Inflammatory macrophage treated with lipopolysaccharide for 1 hour (primary cell): ENCODE measurements around the gene ALPK3.

Experiments
- DNase-seq, 2 donors: peaks; one replicate each; pipeline ENCODE4 v3.0.0-alpha.2; 2020 to 2022

Gene ALPK3

DNA sequence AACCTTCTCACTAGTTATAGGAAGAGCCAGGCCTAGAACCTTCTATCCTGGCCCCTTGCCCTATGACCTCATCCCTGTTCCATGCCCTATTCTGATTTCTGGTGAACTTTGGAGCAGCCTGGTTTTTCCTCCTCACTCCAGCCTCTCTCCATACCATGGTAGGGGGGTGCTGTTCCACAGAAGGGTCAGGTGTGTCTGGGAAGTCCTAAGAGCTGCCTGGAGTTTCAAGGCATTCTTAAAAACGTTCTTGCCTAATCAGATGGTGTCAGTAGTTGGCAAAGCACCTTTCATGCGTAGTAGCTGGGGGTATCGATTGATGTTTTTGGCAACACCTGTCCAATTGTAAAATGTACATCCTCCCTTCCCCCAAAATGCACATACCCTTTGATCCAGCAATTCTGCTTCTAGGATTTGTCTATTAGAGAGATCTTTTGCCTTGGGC is 16.8 kb upstream of the ALPK3 start:
- no peak for DNase-seq

DNA sequence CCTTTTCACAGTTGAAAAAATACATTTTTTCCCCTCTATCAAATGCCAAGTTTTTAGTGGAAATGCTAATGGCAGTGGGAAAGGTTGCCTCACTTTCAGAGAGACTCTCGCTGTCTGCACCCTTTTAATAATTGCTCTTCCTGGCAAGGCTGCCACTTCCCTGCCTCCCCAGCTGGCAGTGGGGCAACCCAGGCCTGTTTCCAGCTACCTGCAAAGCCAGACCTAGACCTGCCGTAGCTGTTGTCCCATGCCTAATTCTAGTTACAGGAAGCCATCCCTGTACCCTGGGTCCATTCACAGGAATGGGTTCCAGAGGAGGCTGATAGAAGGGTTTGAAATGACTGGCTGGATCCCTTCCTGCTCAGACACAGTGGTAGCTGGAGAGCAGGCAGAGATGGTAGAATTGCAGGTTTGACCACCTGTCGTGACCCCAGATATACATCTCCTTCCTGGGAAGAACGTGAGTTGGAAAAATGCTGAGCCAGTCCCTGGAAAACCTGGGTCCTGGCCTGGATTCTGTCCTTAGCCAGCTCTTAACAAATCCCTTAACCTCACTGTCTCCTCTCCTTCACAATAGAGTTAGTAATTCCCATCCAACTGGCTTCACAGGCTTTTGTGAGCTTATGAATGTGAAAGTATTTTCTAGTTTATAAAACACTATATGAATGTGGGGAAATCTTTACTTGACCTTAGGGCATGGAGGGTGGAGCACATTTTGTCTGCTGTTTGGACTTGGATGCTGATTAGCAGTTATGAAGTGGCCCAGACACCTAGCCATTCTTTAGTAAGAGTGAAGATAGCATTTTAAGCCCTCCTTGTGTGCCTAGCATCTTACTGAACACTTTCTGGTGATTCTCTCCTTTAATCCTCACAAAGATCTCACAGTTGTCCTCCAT is 12.9 kb upstream of the ALPK3 start:
- no peak for DNase-seq

DNA sequence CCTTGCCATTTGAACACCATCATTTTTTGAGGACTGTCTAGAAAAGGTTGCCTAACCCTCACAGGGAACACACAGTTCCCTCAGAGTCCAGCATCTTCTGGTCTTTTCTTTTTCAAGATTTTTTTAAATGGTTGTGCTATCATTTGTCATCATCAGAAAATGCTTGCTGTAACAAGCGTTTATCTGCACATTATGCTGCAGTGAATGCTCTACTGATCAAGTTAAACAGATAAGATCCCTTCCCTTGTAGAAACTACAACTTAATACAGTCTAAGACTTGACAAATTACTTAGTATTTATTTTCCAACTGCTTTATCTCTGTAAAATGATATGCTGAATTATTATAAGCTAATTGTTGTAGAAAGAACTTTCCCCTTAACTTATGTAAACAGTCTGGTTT is 11.9 kb upstream of the ALPK3 start:
- DNase-seq, result no peak

DNA sequence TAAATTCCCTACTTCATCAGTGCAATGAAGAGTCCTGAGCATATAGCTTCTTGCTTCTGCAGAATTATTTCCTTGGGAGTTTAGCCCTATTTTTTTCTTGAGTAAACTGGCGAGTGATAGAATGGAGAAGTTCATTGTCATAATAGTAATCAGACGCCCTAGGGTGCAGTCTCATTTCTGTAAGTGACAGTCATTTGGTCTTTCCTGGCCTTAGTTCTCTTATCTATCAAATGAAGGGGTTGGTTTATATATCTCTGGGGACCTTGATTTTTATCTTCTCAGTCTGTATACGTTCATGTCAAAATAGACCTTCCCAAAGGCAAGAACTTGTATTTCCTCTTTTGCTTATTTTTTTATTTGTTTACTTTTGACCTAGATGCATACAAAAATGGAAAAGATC is 9.9 kb upstream of the ALPK3 start:
- DNase-seq, result no peak

DNA sequence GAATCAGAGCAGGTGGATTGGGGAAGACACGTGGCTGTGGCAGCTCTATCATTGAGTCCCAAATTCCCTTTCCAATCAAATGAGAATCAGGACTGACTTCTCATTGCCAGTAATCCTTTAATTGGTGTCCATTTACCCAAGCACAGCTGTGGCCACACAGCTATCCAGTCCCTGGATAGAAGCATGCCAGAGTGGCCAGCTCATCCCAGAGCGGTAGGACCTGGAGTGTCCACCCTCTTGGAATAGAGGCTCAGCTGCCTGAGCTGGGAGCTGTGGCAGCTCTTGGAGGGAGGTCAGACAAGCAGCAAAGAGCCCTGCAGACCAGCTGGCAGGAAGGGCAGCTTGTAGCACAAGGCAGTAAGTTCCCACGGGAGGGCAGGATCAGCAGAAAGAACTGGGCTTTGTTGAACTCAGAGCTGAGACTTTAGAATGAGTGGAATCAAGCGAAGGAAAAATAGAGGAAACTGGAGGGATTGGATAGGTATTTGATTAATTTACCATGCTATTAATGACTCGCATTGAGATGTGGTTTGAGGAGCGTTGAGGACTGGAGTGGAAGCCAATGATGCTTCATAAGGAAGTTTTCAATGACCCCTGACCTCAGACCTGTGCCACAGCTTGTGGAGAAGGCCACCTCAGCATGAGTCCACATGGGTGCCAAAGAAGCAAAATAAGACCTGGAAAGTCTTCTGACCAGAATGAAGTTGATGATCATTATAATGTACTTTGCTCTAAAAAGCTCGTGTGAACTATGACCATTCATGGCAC is 6.9 kb upstream of the ALPK3 start:
- no peak for DNase-seq

DNA sequence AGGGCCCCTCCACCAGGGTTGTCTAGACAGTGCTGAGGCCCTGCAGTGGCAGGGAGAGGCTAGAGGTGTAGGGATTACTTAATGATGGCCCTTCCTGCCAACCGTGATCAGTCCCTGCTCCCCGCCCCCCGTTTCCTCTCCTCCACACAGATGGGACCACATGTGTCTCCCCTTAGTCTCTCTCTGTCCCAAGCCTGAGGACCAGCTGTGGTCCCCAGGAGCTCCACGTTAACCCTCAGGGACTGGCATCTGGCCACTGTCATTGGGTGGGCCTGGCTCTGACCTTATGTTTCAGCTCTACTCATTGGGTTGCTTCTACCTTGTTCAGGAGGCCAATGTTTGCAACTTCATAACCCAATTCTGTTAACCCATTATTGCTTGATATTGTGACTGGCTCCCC is 6.0 kb upstream of the ALPK3 start:
- no peak for DNase-seq

DNA sequence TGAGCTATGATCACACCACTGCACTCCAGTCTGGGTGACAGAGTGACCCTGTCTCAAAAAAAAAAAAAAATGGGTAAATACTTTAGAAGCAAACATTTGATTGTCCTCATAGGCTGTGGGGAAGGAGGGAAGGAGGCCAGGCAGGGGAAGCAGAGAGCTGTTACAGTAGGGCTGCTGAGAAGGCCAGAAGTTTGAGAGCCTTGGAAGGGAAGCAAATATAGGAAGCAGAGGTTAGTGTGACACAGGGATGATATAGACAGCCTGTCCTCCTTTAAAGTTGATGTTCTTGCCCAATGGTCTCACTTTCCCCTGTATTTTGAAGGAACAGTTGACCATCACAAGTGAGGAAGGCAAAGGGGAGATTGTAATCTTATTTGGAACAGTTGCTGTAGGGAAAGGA is 5.3 kb upstream of the ALPK3 start:
- DNase-seq, result no peak

DNA sequence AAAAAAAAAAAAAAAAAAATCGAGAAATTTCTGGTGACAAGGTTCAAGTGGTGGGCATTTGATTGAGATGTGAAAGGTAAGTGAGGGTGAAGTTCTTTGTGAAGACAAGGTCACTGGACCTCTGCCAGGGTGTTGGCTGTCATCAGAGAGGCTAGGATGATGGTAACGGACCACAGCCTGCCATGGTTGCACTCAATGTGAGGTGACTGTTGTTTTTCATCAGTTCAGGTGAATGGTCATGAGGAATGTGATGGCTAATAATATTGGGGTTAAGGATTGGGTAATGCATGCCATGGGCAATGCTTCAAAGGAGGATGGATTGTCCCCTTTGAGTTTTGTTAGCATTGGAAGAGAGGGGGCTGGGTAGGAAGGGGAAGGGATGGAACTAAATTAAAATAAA is 4.3 kb upstream of the ALPK3 start:
- no peak for DNase-seq

DNA sequence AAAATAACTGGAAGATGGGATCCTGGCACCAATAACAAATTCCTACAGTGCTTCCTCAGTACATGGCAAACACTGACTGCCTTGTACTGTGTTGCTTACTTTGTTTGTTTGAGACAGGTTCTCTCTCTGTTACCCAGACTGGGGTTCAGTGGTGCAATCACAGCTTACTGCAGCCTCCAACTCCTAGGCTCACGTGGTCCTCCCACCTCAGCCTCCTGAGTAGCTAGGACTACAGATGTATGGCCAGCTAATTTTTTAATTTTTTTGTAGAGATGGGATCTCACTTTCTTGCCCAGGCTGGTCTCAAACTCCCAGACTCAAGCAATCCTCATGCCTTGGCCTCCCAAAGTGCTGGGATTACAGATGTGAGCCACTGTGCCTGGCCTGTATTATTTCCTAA is 3.7 kb upstream of the ALPK3 start:
- no peak for DNase-seq

DNA sequence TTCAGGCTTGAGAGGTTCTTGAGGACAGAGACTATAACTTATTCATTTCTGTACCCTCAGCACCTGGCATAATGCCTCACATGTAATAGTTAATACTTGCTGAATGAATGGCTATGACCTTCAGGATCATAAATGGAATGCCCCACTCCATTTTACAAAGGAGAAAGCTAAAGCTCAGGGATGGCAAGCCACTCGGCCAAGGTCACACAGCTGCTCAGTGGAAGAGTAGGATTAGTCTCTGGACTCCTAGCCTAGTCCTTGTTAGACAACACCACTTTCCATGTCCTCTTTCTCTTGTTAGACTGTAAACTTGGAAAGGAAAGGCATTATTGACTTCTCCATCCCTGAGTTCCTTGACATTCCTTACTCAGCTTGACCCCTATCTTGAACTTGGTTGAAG is 3.2 kb upstream of the ALPK3 start:
- no peak for DNase-seq

DNA sequence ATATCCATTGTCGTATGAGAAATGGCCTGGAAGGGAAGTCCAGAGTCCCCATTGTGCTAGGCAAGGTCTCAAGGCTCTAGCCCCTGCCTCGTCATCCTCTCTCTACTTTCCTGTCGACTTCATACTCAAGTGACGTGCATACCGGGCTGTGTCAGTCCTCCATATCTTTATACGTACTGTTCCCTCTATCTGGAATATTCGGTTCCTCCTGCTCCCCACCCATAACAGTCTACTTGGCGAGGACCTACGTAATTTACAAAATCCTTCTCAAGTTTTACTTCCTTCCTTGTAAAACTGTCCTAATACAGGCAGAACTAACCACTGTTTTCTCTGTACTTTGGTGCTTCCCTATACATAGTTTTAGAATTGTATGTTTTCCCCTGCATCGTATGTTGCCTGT is 2.2 kb upstream of the ALPK3 start:
- DNase-seq, result peak in 1 of 2 donors; percentile 44

DNA sequence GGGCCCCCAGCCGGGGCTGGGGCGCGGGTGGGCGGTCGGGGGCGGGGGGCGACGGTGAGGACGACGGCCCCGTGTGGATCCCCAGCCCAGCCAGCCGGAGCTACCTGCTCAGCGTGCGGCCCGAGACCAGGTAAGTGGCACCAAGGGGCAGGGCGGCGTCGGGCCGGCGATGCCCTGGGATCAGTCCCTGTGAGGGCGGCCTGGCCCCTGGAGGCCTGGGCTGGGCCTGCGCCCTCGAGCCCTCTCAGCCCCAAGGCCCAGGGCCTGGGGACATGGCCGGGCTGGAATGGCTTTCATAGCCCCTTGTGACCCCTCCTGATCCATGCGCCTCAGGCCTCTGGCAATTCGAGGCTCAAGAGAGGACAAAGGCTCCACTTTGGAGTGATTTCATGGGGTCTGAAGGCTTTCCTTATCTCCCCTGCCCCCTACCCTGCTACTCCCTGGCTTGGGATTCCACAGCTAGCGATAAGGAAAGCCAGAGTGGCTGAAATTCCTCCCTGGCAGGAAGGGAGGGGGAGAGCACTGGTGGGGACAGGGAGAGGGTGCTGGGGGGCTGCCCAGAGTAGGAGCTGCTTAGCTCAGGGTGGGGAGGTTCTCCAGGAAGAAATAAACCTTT is 418 bp downstream of the ALPK3 start:
- no peak for DNase-seq

DNA sequence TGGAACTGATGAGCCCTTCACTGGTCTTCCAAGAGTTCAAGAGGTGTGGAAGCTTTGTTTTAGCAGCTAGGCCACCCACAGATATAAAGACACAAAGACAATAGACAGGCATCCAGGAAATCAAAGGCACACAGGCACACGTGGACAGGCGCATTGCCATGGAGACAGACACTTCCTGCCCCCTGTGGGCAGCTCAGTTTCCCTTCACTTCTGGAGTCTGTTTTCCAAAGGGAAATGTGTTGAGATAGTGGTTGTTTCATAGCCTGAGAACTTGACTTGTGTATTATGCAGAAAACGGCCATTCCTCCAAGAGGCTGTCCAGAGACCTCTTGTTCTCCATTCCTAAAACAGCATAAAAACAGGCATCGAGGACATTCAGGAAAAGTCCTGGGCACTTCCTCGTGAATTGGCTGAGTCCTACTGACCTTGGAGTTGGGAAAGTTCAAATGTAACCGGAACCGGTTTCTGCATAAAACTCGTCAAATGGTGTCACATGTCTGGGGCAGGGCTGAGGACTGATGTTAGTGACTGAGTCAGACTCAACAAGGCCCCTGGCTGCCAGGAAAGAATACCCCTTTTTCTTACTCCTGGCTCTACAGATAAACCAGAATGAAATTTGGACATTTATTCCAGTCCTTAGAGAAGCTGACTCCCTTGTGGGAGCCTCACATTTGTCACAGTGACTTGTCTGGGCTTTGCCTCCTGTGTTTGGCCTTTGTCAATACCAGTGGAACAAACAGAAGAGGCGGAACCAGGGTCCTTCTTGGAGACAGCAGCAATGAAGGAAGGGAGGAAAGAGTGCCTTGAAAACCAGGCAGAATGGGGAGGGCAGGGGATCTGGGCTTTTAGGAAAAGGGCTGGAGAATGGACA is 1.3 kb downstream of the ALPK3 start:
- DNase-seq, result no peak

DNA sequence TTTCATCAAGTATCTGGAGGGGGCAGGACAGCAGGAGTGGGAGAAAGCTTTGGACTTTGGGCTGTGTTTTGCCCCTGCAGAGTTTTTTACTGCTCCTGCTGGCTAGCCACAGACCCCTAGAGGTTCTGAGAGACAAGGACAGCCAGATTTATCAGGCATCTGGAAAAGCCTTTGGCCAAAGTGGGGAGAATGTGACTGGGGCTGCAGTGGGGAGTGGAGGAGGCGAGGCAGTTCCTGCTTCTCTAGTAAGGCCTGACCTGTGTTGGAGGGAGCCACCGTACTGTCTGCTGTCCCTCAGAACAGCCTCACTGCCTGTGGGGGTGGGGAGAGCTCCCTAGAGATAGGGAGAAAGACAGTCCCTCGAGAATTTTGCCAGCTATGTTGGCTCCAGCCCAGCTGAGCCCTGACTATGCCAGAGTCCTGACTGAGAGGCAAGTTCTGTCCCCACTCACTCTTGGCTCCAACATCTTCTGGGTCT is 2.2 kb downstream of the ALPK3 start:
- no peak for DNase-seq

DNA sequence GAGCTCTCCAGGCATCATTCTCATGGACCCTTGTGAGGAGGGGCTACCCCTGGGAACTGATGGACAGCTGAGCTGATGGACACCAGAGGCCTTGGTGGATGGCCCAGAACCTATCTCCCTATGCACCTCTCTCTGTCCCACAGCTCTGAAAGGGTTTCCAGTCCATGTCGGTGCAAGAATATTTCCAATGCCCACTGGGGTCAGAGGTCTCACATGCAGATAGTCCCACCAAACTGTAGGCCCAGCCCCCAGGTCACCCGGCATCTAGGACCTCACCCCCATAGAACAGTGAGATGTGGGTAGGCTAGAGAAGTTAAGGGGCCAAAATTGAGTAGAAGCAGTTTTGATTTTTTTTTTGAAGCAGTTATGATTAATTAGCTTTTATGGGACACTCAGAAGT is 2.6 kb downstream of the ALPK3 start:
- DNase-seq, result no peak

DNA sequence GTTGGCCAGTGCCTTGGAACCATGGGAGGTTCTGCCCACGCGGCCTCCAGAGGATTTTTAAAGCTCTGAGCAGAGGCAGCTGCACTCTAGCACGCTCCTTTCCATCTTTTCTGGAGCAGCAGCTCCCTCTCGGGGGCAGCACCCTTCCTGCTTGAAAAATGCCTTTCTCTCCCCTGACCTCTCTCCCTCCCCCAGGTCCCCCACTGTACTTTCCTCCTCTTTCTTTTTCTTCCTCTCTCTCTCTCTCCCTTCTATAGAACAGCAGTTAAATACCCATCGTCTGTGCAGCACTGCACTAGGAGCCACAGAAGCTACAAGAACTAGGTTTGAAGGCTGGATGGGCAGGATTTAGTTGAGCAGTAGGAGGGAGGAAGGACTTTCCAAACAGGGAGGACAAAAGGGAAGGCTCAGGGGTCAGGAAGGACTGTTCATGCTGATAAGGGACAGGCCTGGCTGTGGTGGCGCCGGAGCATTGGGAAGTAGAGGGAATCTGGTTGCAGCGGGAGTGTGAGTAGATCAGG is 4.4 kb downstream of the ALPK3 start:
- DNase-seq, result no peak

DNA sequence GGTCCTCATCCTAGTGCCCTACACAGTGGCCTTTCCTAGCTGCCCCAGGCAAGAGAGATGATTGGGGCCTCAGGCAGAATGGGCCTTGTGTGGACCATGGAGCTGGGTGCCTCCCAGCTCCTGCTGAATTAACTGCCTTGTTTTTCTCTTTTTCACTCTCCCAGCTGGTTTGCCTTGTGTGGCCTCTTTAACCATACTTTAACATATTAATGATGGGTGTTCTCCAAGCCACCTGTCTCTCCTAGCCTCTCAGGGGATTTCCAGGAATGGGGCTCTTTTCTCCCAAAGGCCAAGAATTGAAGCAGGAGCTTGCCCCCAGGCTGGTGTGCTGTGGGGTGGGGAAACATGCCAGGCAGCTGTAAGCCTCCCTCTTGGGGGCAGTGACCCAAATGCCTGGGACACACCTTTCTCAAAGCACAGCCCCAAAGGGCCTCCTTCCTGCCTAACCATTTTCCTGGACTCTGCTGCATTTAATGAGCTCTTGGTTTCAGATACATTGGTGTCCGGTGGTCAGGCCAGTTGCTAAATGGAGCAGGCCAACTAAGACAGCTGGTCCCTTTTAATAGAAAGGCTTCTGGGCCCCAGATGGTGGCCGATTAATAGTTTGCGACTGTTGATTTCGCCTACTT is 5.6 kb downstream of the ALPK3 start:
- DNase-seq, result no peak

DNA sequence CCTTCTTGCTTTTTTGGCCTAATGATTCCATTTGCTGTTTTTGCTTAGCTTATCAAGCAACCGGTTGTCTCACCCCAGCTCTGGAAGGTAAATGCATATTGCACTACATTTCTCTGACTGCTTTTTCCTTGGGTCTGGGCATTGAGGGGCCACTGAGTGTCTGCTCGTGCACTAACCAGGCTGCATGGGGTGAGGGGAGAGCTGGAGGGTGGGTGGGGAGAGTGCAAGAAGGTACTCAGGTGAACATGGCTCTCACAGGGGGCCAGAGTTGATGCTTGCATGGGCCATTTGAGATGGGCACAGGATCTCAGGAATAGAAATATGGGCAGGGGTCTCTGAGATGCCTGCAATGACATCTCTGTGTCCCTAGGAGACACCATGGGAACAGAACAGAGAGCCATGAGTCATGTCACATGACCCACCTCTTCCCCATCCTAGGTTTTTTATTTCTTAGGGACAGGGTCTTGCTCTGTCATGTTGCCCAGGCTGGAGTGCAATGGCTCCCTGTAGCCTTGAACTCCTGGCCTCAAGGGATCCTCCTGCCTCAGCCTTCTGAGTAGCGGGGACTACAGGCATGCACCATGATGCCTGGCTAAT is 6.2 kb downstream of the ALPK3 start:
- DNase-seq, result no peak

DNA sequence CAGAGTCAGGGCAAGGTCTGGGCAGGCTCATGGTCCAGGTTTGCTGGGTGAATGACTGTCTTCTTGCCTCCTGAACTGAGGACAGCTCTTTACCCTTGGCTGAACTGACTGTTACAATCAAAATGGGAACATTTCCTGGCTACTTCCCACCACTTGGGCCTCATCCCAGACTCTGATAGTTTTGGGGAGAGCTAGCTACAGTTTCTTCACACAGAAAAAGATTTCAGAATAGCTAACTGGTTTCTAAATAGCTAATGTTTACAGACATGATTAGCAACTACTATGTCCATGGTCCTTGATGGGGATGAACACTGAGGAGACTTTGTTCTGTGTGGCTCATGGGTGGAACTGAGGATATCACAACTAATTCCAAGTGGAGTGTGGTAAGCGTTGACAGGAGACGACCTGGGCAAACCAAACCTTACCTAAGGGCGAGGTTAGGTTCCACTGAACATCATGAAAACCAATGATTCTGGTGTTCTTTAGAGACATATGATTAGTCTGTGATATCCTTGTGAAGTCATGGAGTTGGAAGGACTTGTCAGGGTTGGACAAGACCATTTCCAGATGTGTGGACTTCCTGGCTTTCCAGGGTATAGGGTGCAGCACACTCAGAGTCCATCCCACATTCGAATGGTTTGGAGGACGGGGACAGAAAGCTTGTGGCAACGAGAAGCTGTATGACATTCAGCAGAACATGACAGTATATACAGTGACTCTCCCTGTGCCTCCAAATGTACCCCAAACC is 7.3 kb downstream of the ALPK3 start:
- no peak for DNase-seq

DNA sequence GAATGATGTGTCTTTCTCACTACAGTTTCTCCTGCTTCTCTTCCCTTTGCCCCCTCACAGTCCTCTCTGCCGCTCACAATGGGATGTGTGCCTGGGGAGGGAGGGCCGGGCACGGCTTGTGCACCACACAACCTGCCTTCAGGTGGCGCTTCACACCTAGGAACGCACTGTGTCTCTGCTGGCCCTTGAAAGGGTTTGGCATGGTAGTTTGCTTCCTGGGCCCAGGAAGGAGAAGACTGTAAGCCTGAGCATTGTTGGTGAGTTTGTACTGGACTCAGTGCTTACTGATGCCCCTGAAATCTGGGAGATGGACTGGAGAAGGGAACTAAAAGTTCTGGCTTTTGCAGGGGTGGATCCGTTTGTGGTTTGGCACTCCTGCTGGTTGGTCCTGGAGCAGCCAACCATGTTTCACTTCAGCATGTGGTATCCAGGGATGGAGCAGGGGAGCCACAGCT is 9.2 kb downstream of the ALPK3 start:
- no peak for DNase-seq

DNA sequence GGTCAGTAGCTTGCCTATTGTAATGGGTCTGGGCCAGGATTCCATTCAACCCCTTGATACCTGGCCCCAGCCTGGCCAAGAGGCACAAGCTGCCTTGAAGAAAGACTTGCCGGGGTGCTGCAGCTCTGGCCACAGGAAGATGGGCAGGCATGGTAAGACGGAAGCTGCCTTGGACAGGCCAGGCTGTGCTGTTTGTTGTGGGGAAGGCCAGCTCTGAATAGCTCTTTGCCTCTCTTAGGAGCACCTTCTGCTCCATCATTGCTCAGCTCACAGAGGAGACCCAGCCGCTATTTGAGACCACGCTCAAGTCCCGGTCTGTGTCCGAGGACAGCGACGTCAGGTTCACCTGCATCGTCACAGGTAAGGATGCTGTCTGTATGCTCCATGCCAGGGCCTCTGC is 10.1 kb downstream of the ALPK3 start:
- DNase-seq, result no peak
